HepG2 (cell line): ENCODE measurements around the gene GPR22. TPM values are rescaled to one million over a fixed set of nuclear protein-coding genes. Genes with fewer than 3 reads are reported as not detected.

ENCODE experiments used
- ATAC-seq: fragments of 200-7000 bp; cut with Tn5 transposase; 3 replicates; pipeline ENCODE4 v1.9.1; 2020; ENCODE audit warnings: mild to moderate bottlenecking, moderate library complexity
- BruUV-seq: library from RNA; stranded (reverse); fragments of 400-500 nt; replicated peaks from 2 replicates; lab custom pipeline; 2021; lab: Mats Ljungman, UMichigan
- CTCF ChIA-PET: fragments of 300-600 bp; formaldehyde crosslinking; extraction: SDS; loops from one replicate; lab custom pipeline; 2021; ENCODE audit warnings: low total read pairs, inconsistent platforms, low intra/inter-chr PET ratio; lab: Yijun Ruan, JAX
- POLR2A ChIA-PET: fragments of 350-600 bp; sonication (Branson Sonifier 250); formaldehyde crosslinking; loops from one replicate; lab custom pipeline; 2020; ENCODE audit warnings: antibody characterized with exemption, inconsistent platforms; lab: Yijun Ruan, JAX
- DNase-seq: peaks from one replicate; pipeline ENCODE4 v3.0.0-alpha.2; 2015; ENCODE audit warnings: low spot score
- FAIRE-seq: peaks from 3 replicates; lab custom pipeline; 2011; peaks lifted over from hg19 to GRCh38; lab: Jason Lieb, UNC
- H2AFZ ChIP-seq: one replicate; pipeline ENCODE4 v1.6.1; 2011; ENCODE audit warnings: low read length, inconsistent platforms
- H3K27ac ChIP-seq: fragments of 300-600 bp; 3 replicates; pipeline ENCODE4 v1.8.0; 2011; ENCODE audit warnings: mixed run types, mild to moderate bottlenecking, mixed read lengths, low read length, inconsistent platforms; ENCODE audit not compliant: insufficient read depth; ENCODE audit errors: extremely low read length
- H3K27me3 ChIP-seq, 2 experiments: fragments of 200-600 bp in 1 of 2; 2 replicates in 1 of 2; 3 replicates in 1 of 2; pipeline versions ENCODE4 v1.6.0 to v1.8.0; 2011; ENCODE audit warnings: low read length in 2 of 2, mild to moderate bottlenecking in 2 of 2, moderate library complexity in 2 of 2, inconsistent platforms in 1 of 2; ENCODE audit not compliant: insufficient read depth in 2 of 2, control insufficient read depth in 1 of 2
- H3K36me3 ChIP-seq, 2 experiments: fragments of 200-600 bp in 1 of 2; replicated peaks in 1 of 2; 2 replicates in 1 of 2; 3 replicates in 1 of 2; pipeline versions ENCODE4 v1.5.1 to v1.8.0; 2011; ENCODE audit warnings: low read length in 2 of 2, inconsistent platforms in 1 of 2; ENCODE audit not compliant: insufficient read depth in 2 of 2, control insufficient read depth in 1 of 2
- H3K4me1 ChIP-seq: 2 replicates; pipeline ENCODE4 v1.5.1; 2012; ENCODE audit warnings: low read length, inconsistent platforms; ENCODE audit not compliant: insufficient read depth
- H3K4me2 ChIP-seq: 2 replicates; pipeline ENCODE4 v1.6.0; 2011; ENCODE audit warnings: low read depth, low read length, inconsistent platforms
- H3K4me3 ChIP-seq, 3 experiments: fragments of 200-600 bp in 1 of 3; sonication (generic), shearing (Covaris generic) in 1 of 3; replicated peaks in 1 of 3; 2 replicates each; pipeline ENCODE4 v1.5.1; 2011 to 2016; ENCODE audit warnings: low read length in 3 of 3, inconsistent platforms in 2 of 3, low read depth in 2 of 3, mild to moderate bottlenecking in 2 of 3, control low read depth in 1 of 3, mixed read lengths in 1 of 3; ENCODE audit not compliant: insufficient read depth in 1 of 3
- H3K79me2 ChIP-seq: one replicate; pipeline ENCODE4 v1.6.1; 2011; ENCODE audit warnings: low read length, inconsistent platforms; ENCODE audit not compliant: insufficient read depth
- H3K9ac ChIP-seq: 2 replicates; pipeline ENCODE4 v1.6.0; 2011; ENCODE audit warnings: mild to moderate bottlenecking, low read depth, low read length, inconsistent platforms; ENCODE audit not compliant: insufficient read depth
- H3K9me3 ChIP-seq: 2 replicates; pipeline ENCODE4 v1.5.1; 2012; ENCODE audit warnings: mild to moderate bottlenecking, low read length
- H4K20me1 ChIP-seq: 2 replicates; pipeline ENCODE4 v1.6.0; 2011; ENCODE audit warnings: inconsistent platforms, mild to moderate bottlenecking, low read length, moderate library complexity; ENCODE audit not compliant: insufficient read depth
- GABPA ChIP-seq, 2 experiments: IDR thresholded peaks; 2 replicates each; pipeline ENCODE4 v1.6.1; 2011 to 2016; ENCODE audit warnings: low read depth in 2 of 2, low read length in 1 of 2, missing biosample characterization in 1 of 2, missing genetic modification characterization in 1 of 2
- PAX8 ChIP-seq: sonication (generic); formaldehyde crosslinking; IDR thresholded peaks from 2 replicates; pipeline ENCODE4 v1.8.0; 2022; ENCODE audit warnings: mild to moderate bottlenecking, missing genetic modification reagents, borderline replicate concordance
- SNAPC5 ChIP-seq: sonication (generic); formaldehyde crosslinking; IDR thresholded peaks from 2 replicates; pipeline ENCODE4 v1.8.1; 2023; ENCODE audit warnings: mild to moderate bottlenecking, missing genetic modification reagents, borderline replicate concordance
- SOX13 ChIP-seq, 3 experiments: fragments of 450-650 bp in 1 of 3; sonication (generic) in 1 of 3; formaldehyde crosslinking in 1 of 3; IDR thresholded peaks in 2 of 3; conservative IDR thresholded peaks in 1 of 3; 2 replicates each; pipeline versions ENCODE4 v1.5.0 to v1.6.1; 2016 to 2020; ENCODE audit warnings: antibody characterized with exemption in 1 of 3, mild to moderate bottlenecking in 1 of 3, missing compliant biosample characterization in 1 of 3, missing genetic modification reagents in 1 of 3, moderate library complexity in 1 of 3
- SRF ChIP-seq: IDR thresholded peaks from 2 replicates; pipeline ENCODE4 v1.6.1; 2011; ENCODE audit warnings: mild to moderate bottlenecking, low read depth, low read length, moderate library complexity
- TRIM22 ChIP-seq: fragments of 450-650 bp; IDR thresholded peaks from 2 replicates; pipeline ENCODE4 v1.6.1; 2017
- ZNF260 ChIP-seq: sonication (generic); formaldehyde crosslinking; IDR thresholded peaks from 2 replicates; pipeline ENCODE4 v1.4.0; 2020; ENCODE audit warnings: missing genetic modification reagents, low read depth, mild to moderate bottlenecking, borderline replicate concordance
- ZNF441 ChIP-seq: sonication (generic); formaldehyde crosslinking; IDR thresholded peaks from 2 replicates; pipeline ENCODE4 v1.7.0; 2021; ENCODE audit warnings: missing genetic modification reagents, borderline replicate concordance
- ZSCAN31 ChIP-seq: sonication (generic); formaldehyde crosslinking; IDR thresholded peaks from 2 replicates; pipeline ENCODE4 v1.5.0; 2020; ENCODE audit warnings: low read depth, mild to moderate bottlenecking, missing genetic modification reagents
- WGBS: methylation state at CpG from one replicate; pipeline ENCODE4 v1.1.6; 2017; ENCODE audit warnings: low lambda C conversion rate; 5-methylcytosine and 5-hydroxymethylcytosine counted together
- in situ Hi-C: cut with HindIII; loops from 2 replicates; pipeline ENCODE4 v1.10.0; 2017; ENCODE audit warnings: low pct_unique_long_range_greater_than_20kb; ENCODE audit not compliant: extremely low pct_ligation_motif_present
- intact Hi-C: fragments of 100-400 bp; cut with micrococcal nuclease; formaldehyde crosslinking; loops from one replicate; pipeline ENCODE4 v1.10.0; 2022; ENCODE audit not compliant: unreplicated experiment
- polyA plus RNA-seq, 8 experiments: library from polyadenylated mRNA; depleted of rRNA in 3 of 8; stranded (reverse) in 7 of 8; unstranded in 1 of 8; fragments of >200 nt; fragmentation: Illumina TruSeq in 4 of 8; extraction: Trizol in 4 of 8; gene quantifications; 2 replicates each; pipeline versions ENCODE4 v1.2.1 to v1.2.3, GENCODE V29; 2011 to 2016; ENCODE audit warnings: low read depth in 4 of 8, missing spikeins in 1 of 8, mixed read lengths in 1 of 8; ENCODE audit not compliant: insufficient read depth in 1 of 8
- total RNA-seq, 5 experiments: library from RNA; depleted of rRNA; stranded (reverse); fragments of >200 nt; fragmentation: Illumina TruSeq; extraction: Trizol; gene quantifications; 2 replicates each; pipeline ENCODE4 v1.2.3, GENCODE V29; 2016; ENCODE audit warnings: low read depth in 1 of 5
- TF ChIP-seq, protein P1 (sequence below): sonication (generic); formaldehyde crosslinking; IDR thresholded peaks from 2 replicates; pipeline ENCODE4 v1.8.1; 2023; ENCODE audit warnings: mild to moderate bottlenecking, moderate library complexity, missing genetic modification reagents

GPR22 gene
- total and polyA plus RNA-seq, 2 of the 13 experiments (the other 11 are each of a cell fraction or from before 2014, with no cell fraction given), result not detected

- no peaks in the 10 kb centered on the region for H3K9me3 ChIP-seq
- H3K27me3 ChIP-seq, result no peaks in the 10 kb centered on the region
- no peak overlapping the region for H2AFZ ChIP-seq
- no peak overlapping the region for H3K9ac ChIP-seq
- 97% methylated on average over 3 of the region's 3 CpGs for WGBS
- BruUV-seq, result no TSS peak
- POLR2A ChIA-PET, result no interaction called here
- H3K36me3 ChIP-seq, result no peaks in the 10 kb centered on the region
- H3K4me2 ChIP-seq, result no peak overlapping the region
- CTCF ChIA-PET, result no interaction called here
- TF ChIP-seq, protein P1, sequence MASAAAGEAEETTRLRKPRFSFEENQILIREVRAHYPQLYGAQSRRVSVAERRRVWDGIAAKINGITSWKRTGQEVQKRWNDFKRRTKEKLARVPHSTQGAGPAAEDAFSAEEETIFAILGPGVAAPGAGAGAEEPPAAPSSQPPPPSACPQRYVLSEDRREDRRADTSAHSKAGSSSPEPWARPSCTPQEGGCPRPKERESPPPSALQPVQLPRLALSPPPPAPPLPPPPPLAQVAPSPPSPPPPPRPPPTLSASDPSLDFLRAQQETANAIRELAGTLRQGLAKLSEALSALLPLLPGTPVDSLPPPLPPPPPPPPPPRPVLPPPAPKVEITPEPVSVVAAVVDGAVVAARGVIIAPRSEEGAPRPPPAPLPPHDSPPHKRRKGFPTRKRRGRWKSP (CRISPR knock-in tag), result no peak
- no peak for TF ChIP-seq ZSCAN31 (CRISPR knock-in tag)
- H4K20me1 ChIP-seq, result no peaks in the 10 kb centered on the region
- no peaks in the 10 kb centered on the region for H3K79me2 ChIP-seq
- no peak for ATAC-seq
- no peak overlapping the region for H3K4me3 ChIP-seq
- no peak for FAIRE-seq
- H3K27ac ChIP-seq, result no peak overlapping the region
- no peaks in the 10 kb centered on the region for H3K4me1 ChIP-seq
- intact Hi-C loops, result no loop called here
- in situ Hi-C loops, result loop anchor here (25.0 kb wide), 1 partner anchor 391 kb away; no protein-coding TSS in a partner anchor
- DNase-seq, result no peak
These were observed 1.6 kb downstream of the GPR22 start for GRCh38 chr7:107471292-107472070.

DNA sequence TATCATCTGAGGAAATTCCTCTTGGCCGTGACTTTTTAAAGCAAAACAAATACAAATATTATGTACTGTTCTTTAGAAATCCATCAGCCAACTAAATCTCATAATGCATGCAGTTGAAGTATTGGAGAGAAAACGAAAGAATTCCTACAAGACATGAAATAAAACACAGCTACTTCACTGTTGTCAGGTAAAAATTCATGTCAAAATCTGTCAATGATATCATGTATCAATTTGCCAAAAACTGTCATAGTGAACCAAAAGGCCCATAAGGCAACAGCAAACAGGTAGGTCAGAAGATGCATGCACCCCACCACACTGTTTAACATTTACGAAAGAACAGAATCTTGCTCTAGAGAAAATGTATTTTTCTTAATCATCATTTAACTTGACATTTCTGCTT lies 2.3 kb downstream of the GPR22 start:
- WGBS, result 93% methylated on average over 3 of the region's 3 CpGs
- Histone ChIP-seq H3K9ac (no peak overlapping the region), H3K4me1 (no peaks in the 10 kb centered on the region), H3K9me3 (no peaks in the 10 kb centered on the region), H3K36me3 (no peaks in the 10 kb centered on the region), H3K4me3 (no peak overlapping the region), H4K20me1 (no peaks in the 10 kb centered on the region), H3K27ac (no peak overlapping the region), H3K79me2 (no peaks in the 10 kb centered on the region), H3K27me3 (no peaks in the 10 kb centered on the region), H3K4me2 (no peak overlapping the region), H2AFZ (no peak overlapping the region)
- no peak for ATAC-seq
- POLR2A ChIA-PET, result no interaction called here
- CTCF ChIA-PET, result no interaction called here
- FAIRE-seq, result no peak
- in situ Hi-C loops, result loop anchor here (25.0 kb wide), 1 partner anchor 390 kb away; no protein-coding TSS in a partner anchor
- intact Hi-C loops, result no loop called here
- DNase-seq, result no peak
- no TSS peak for BruUV-seq
- TF ChIP-seq ZNF260 (CRISPR knock-in tag), result no peak
- no peak for TF ChIP-seq PAX8 (CRISPR knock-in tag)
- TF ChIP-seq SNAPC5 (CRISPR knock-in tag), result no peak
- TF ChIP-seq SOX13 (IDR thresholded peaks at IDR 0.05), result no peak
- no peak for TF ChIP-seq SOX13 (CRISPR knock-in tag; conservative IDR thresholded peaks at IDR 0.05 in 1 of 2, IDR thresholded peaks at IDR 0.05 in 1 of 2)
- TF ChIP-seq TRIM22, result no peak
- TF ChIP-seq GABPA (IDR thresholded peaks at IDR 0.05; ENCODE audit: low read depth, low read length), result no peak
- no peak for TF ChIP-seq GABPA (CRISPR knock-in tag; IDR thresholded peaks at IDR 0.05; ENCODE audit: low read depth)
- TF ChIP-seq ZNF441 (CRISPR knock-in tag), result no peak
- TF ChIP-seq SRF, result no peak
